ENCODE data around the gene RNU1-1. TPM values are rescaled to one million over a fixed set of nuclear protein-coding genes. Genes with fewer than 3 reads are reported as not detected.
"Not testable (repeated sequence)": the region's sequence is repeated elsewhere in the genome, so short reads cannot be mapped to it uniquely, and the experiment has no call there.

Gene RNU1-1
- total RNA-seq, 2 donors from 2014 or later = 1,591 to 3,879 TPM

GRCh38 chr1:16535898-16536297 lies 21.8 kb upstream of the RNU1-1 start:
- peaks cover 24 to 30% of the 10 kb centered on the region in 2 donors for H3K27me3 Mint-ChIP-seq
- ATAC-seq; H3K27ac Mint-ChIP-seq; DNase-seq (ENCODE audit: low spot score); H3K4me3 Mint-ChIP-seq; H3K36me3 Mint-ChIP-seq; H3K4me1 Mint-ChIP-seq (ENCODE audit: low read depth in 2 of 2); H3K9me3 Mint-ChIP-seq: not testable (repeated sequence)

DNA sequence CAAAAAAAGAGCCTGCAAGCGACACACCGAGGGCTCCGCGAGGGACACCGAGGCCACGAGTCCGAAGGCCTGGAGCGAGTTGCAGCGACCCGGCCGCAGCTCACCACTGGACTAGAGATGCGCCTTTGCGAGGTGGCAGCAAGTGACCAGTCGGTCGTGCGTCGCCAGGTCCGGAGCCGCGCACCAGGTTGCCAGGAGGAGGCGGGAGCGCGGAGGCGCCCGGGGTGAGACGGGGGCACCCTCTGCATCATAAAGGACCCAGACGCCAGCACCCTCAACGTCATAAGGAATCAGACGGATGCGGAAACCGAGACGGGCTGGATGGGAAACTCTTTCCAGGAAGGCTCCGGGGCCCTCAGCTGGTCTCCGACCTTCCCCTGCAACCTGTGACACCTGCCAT lies 21.4 kb upstream of the RNU1-1 start:
- not testable (repeated sequence) for H3K27ac Mint-ChIP-seq; H3K4me1 Mint-ChIP-seq (ENCODE audit: low read depth in 2 of 2); H3K4me3 Mint-ChIP-seq

DNA sequence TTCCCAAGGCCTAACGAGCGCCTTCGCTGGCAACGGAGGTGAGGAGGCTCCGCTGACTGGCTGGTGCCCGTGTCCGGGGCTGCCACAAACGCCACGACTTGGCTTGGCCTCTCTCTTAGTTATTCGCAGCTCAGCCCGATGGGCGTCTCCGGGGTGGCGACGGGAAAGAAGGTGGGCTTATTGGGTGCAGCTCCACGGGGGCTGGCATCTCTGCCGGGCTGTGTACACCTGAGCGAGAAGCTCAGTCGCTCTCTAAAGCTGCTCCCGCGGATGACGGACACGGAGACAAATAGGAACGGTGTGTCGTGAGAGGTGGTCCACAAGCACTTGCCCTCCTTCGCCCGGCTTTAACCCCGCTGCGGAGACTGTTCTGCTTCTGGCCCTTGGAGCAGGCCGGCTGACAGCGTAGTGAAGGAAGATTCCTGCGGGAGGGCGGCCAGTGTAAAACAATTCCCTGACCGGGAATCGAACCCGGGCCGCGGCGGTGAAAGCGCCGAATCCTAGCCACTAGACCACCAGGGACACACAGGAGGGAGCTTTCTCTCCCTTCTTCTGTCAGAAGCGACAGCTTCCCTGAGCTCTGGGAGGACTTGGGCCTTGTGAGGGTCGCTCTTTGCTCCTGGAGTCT lies 20.9 kb upstream of the RNU1-1 start:
- Mint-ChIP-seq H3K4me3 (peak overlapping the region; percentile 66), H3K27me3 (peaks cover 27 to 30% of the 10 kb centered on the region in 2 donors)
- H3K27ac Mint-ChIP-seq; H3K36me3 Mint-ChIP-seq; H3K4me1 Mint-ChIP-seq (ENCODE audit: low read depth in 2 of 2); H3K9me3 Mint-ChIP-seq; DNase-seq (ENCODE audit: low spot score): not testable (repeated sequence)
- peak; percentile 83 to 92 for ATAC-seq

More for the DNA sequence above, 21.4 kb upstream of the RNU1-1 start:
- not testable (repeated sequence) for H3K9me3 Mint-ChIP-seq; H3K36me3 Mint-ChIP-seq; DNase-seq (ENCODE audit: low spot score)
- peak; percentile 2 to 43 for ATAC-seq
- peaks cover 25 to 30% of the 10 kb centered on the region in 2 donors for H3K27me3 Mint-ChIP-seq

- not testable (repeated sequence) for ATAC-seq
Observed at GRCh38 chr1:16534239-16534828, 20.2 kb upstream of the RNU1-1 start.

DNA sequence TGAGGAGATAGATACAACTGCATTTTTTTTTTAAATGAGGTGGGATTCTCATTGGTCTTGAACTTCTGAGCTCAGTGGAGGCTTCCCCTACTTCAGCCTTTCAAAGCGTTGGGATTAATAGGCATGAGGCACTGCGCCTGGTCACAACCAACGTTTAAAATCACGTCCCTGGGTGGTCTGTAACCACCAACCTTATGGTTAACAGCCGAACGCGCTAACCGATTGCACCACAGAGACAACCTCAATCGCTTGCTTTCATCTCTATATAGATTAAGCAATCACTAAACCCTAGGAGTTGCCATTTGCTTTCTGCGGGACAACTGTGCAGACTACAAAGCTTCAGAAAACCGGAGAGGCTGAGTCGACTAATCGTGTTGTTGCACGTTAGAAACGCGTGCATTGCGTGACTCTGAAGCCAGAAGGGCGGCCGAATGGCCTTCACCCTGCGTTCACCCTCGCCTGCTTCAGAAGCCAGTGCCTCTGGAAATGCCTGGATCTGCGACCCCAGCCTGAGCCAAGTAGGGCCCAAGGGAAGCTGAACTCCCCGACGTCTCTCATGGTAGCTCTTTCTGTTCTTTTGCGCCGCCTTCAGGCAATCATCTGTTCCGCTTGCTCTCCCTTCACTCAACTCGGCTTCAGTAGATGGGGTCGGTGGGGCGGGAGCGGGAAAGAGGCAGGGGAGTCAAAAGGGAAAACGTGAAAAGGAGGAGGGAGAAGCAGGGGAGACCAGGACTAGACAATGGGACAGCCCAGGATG lies 18.3 kb upstream of the RNU1-1 start:
- H3K36me3 Mint-ChIP-seq; H3K4me1 Mint-ChIP-seq (ENCODE audit: low read depth in 2 of 2); H3K9me3 Mint-ChIP-seq; H3K27ac Mint-ChIP-seq; DNase-seq (ENCODE audit: low spot score); H3K4me3 Mint-ChIP-seq; ATAC-seq: not testable (repeated sequence)
- H3K27me3 Mint-ChIP-seq = peaks cover 17 to 22% of the 10 kb centered on the region in 2 donors

More at GRCh38 chr1:16534239-16534828, 20.2 kb upstream of the RNU1-1 start:
- peak overlapping the region; percentile 66 for H3K4me3 Mint-ChIP-seq
- not testable (repeated sequence) for DNase-seq (ENCODE audit: low spot score); H3K9me3 Mint-ChIP-seq; H3K36me3 Mint-ChIP-seq; H3K4me1 Mint-ChIP-seq (ENCODE audit: low read depth in 2 of 2); H3K27ac Mint-ChIP-seq
- peaks cover 27 to 30% of the 10 kb centered on the region in 2 donors for H3K27me3 Mint-ChIP-seq

GRCh38 chr1:16528338-16528737 lies 14.3 kb upstream of the RNU1-1 start:
- not testable (repeated sequence) for DNase-seq (ENCODE audit: low spot score)

GRCh38 chr1:16525769-16526168 lies 11.7 kb upstream of the RNU1-1 start:
- ATAC-seq; H3K4me3 Mint-ChIP-seq; H3K27ac Mint-ChIP-seq; H3K4me1 Mint-ChIP-seq (ENCODE audit: low read depth in 2 of 2); H3K36me3 Mint-ChIP-seq; DNase-seq (ENCODE audit: low spot score); H3K9me3 Mint-ChIP-seq: not testable (repeated sequence)
- peaks cover 17 to 22% of the 10 kb centered on the region in 2 donors for H3K27me3 Mint-ChIP-seq

More at GRCh38 chr1:16528338-16528737, 14.3 kb upstream of the RNU1-1 start:
- ATAC-seq; H3K9me3 Mint-ChIP-seq; H3K36me3 Mint-ChIP-seq; H3K27ac Mint-ChIP-seq; H3K4me3 Mint-ChIP-seq; H3K4me1 Mint-ChIP-seq (ENCODE audit: low read depth in 2 of 2): not testable (repeated sequence)
- H3K27me3 Mint-ChIP-seq = peaks cover 22% of the 10 kb centered on the region in 2 donors

- not testable (repeated sequence) for H3K9me3 Mint-ChIP-seq; H3K36me3 Mint-ChIP-seq; H3K4me1 Mint-ChIP-seq (ENCODE audit: low read depth in 2 of 2); DNase-seq (ENCODE audit: low spot score); ATAC-seq; H3K27ac Mint-ChIP-seq; H3K4me3 Mint-ChIP-seq
- H3K27me3 Mint-ChIP-seq = peaks cover 32 to 58% of the 10 kb centered on the region in 2 donors
Observed at GRCh38 chr1:16521679-16522078, 7.6 kb upstream of the RNU1-1 start.

DNA sequence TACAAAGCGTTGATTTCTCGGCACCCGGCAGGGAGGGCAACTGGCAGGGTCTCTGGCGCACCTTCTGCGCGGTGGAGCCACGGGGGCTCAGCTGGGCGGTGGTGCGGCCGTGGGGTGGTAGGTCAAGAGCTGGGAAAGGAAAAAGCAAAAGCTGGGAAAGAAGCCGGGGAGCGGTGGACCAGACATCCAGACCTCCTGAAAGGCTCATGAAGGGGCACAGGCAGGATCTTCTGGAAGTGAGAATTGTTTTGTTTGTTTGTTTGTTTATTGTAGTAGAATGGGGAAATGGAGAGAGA lies 7.2 kb upstream of the RNU1-1 start:
- H3K4me3 Mint-ChIP-seq = no peak overlapping the region
- no peaks in the 10 kb centered on the region for H3K4me1 Mint-ChIP-seq (ENCODE audit: low read depth in 2 of 2)
- DNase-seq (ENCODE audit: low spot score) = no peak

GRCh38 chr1:16520435-16521287 lies 6.6 kb upstream of the RNU1-1 start:
- not testable (repeated sequence) for H3K36me3 Mint-ChIP-seq; ATAC-seq; H3K9me3 Mint-ChIP-seq; H3K4me3 Mint-ChIP-seq; DNase-seq (ENCODE audit: low spot score); H3K4me1 Mint-ChIP-seq (ENCODE audit: low read depth in 2 of 2); H3K27ac Mint-ChIP-seq
- H3K27me3 Mint-ChIP-seq = peaks cover 25 to 51% of the 10 kb centered on the region in 2 donors

More for the DNA sequence above, 7.2 kb upstream of the RNU1-1 start:
- no peaks in the 10 kb centered on the region for H3K9me3 Mint-ChIP-seq
- no peaks in the 10 kb centered on the region for H3K36me3 Mint-ChIP-seq
- H3K27ac Mint-ChIP-seq = no peak overlapping the region
- ATAC-seq = no peak
- peaks cover 30 to 57% of the 10 kb centered on the region in 2 donors for H3K27me3 Mint-ChIP-seq

GRCh38 chr1:16519255-16519951 lies 5.3 kb upstream of the RNU1-1 start:
- H3K36me3 Mint-ChIP-seq; H3K27ac Mint-ChIP-seq; DNase-seq (ENCODE audit: low spot score); H3K9me3 Mint-ChIP-seq; H3K4me3 Mint-ChIP-seq; ATAC-seq; H3K4me1 Mint-ChIP-seq (ENCODE audit: low read depth in 2 of 2): not testable (repeated sequence)
- peaks cover 23 to 45% of the 10 kb centered on the region in 2 donors for H3K27me3 Mint-ChIP-seq

DNA sequence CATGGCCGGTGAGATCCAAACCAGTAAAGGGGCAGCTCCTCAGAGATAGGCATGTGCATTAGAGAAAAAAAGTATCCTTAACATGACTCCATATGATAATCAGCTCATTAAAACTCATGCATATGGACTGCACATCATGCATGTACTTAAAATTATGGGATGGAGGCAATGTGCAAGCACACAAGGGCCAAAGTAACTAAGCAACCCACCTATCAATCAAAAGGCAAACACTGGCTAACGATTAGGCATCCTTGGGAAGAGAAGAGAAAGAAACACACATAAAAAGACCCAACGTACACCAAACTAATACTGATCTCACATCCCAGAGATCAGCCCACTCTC lies 4.8 kb upstream of the RNU1-1 start:
- not testable (repeated sequence) for H3K9me3 Mint-ChIP-seq; ATAC-seq; H3K4me3 Mint-ChIP-seq; H3K36me3 Mint-ChIP-seq; H3K27ac Mint-ChIP-seq; H3K4me1 Mint-ChIP-seq (ENCODE audit: low read depth in 2 of 2); DNase-seq (ENCODE audit: low spot score)
- H3K27me3 Mint-ChIP-seq = peaks cover 23 to 45% of the 10 kb centered on the region in 2 donors
